Duodenal mucosa (tissue), 2 donors: ENCODE results near the gene LRP3.
"Not testable (repeated sequence)": the region's sequence is repeated elsewhere in the genome, so short reads cannot be mapped to it uniquely, and the experiment has no call there.

Source experiments
- H3K27ac ChIP-seq: one replicate; pipeline ENCODE4 v1.7.0; 2013; ENCODE audit warnings: low read depth, low read length
- H3K27me3 ChIP-seq, 2 donors: one replicate each; pipeline ENCODE4 v1.7.0; 2013; ENCODE audit warnings: low read length in 2 of 2, control low read depth in 1 of 2; ENCODE audit not compliant: insufficient read depth in 2 of 2, control insufficient read depth in 1 of 2
- H3K36me3 ChIP-seq, 2 donors: one replicate each; pipeline ENCODE4 v1.7.0; 2013; ENCODE audit warnings: low read length in 2 of 2, control low read depth in 1 of 2; ENCODE audit not compliant: insufficient read depth in 2 of 2, control insufficient read depth in 1 of 2
- H3K4me1 ChIP-seq, 2 donors: one replicate each; pipeline ENCODE4 v1.7.0; 2013; ENCODE audit warnings: low read length in 2 of 2, control low read depth in 1 of 2; ENCODE audit not compliant: insufficient read depth in 2 of 2, control insufficient read depth in 1 of 2
- H3K4me3 ChIP-seq, 2 donors: one replicate each; pipeline ENCODE4 v1.7.0; 2013; ENCODE audit warnings: low read length in 2 of 2, low read depth in 1 of 2
- H3K9ac ChIP-seq, 2 donors: one replicate each; pipeline ENCODE4 v1.7.0; 2013; ENCODE audit warnings: low read length in 2 of 2, low read depth in 1 of 2
- H3K9me3 ChIP-seq, 2 donors: one replicate each; pipeline ENCODE4 v1.7.0; 2013; ENCODE audit warnings: low read length in 2 of 2, control low read depth in 1 of 2; ENCODE audit not compliant: control insufficient read depth in 1 of 2

The LRP3 gene

GRCh38 chr19:33159149-33159548 is 35.0 kb upstream of the LRP3 start:
- H3K27ac ChIP-seq: no peak overlapping the region
- H3K27me3 ChIP-seq: no peaks in the 10 kb centered on the region
- no peaks in the 10 kb centered on the region for H3K9me3 ChIP-seq

DNA sequence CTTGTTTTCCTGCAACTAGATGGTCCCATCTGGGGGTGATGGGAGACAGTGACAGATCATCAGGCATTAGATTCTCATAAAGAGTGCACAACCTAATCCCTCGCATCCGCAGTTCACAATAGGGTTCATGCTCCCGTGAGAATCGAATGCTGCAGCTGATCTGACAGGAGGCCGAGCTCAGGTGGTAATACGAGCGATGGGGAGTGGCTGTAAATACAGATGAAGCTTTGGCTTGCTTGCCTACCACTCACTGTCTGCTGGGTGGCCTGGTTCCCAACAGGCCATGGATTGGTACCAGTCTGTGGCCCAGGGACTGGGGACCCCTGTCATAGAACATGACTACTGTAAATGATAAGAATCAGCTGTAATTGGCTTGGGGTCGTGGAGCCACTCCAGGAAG is 34.2 kb upstream of the LRP3 start:
- no peak overlapping the region for H3K4me3 ChIP-seq

More at GRCh38 chr19:33159149-33159548, 35.0 kb upstream of the LRP3 start:
- Histone ChIP-seq H3K4me3 (no peak overlapping the region), H3K4me1 (peaks cover 0 to 8% of the 10 kb centered on the region in 2 donors), H3K36me3 (no peaks in the 10 kb centered on the region), H3K9ac (no peak overlapping the region)

GRCh38 chr19:33161201-33161600 is 32.9 kb upstream of the LRP3 start:
- Histone ChIP-seq H3K4me1 (peaks cover 0 to 8% of the 10 kb centered on the region in 2 donors), H3K27me3 (no peaks in the 10 kb centered on the region), H3K9me3 (no peaks in the 10 kb centered on the region), H3K27ac (no peak overlapping the region), H3K36me3 (no peaks in the 10 kb centered on the region), H3K4me3 (no peak overlapping the region), H3K9ac (no peak overlapping the region)

More for the DNA sequence above, 34.2 kb upstream of the LRP3 start:
- Histone ChIP-seq H3K9ac (no peak overlapping the region), H3K36me3 (no peaks in the 10 kb centered on the region), H3K27ac (no peak overlapping the region), H3K27me3 (no peaks in the 10 kb centered on the region), H3K4me1 (peaks cover 0 to 8% of the 10 kb centered on the region in 2 donors), H3K9me3 (no peaks in the 10 kb centered on the region)

- Histone ChIP-seq H3K27me3 (no peaks in the 10 kb centered on the region), H3K36me3 (no peaks in the 10 kb centered on the region), H3K4me3 (no peak overlapping the region), H3K4me1 (peaks cover 0 to 8% of the 10 kb centered on the region in 2 donors), H3K27ac (no peak overlapping the region), H3K9me3 (no peaks in the 10 kb centered on the region), H3K9ac (no peak overlapping the region)
These were observed 30.6 kb upstream of the LRP3 start for GRCh38 chr19:33163481-33163880.

DNA sequence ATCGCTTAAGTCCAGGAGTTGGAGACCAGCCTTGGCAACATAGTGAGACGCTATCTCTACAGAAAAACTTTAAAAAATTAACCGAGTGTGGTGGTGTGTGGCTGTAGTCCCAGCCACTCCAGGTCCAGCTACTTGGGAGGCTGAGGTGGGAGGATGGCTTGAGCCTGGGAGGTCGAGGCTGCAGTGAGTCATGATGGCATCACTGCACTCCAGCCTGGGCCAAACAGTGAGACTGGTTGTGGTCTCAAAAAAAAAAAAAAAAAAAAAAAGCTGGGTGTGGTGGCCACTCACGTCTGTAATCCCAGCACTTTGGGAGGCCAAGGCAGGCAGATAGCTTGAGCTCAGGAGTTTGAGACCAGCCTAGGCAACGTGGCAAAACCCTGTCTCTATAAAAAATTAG is 28.1 kb upstream of the LRP3 start:
- H3K36me3 ChIP-seq, H3K27me3 ChIP-seq, H3K9me3 ChIP-seq, H3K4me1 ChIP-seq, H3K4me3 ChIP-seq, H3K9ac ChIP-seq, H3K27ac ChIP-seq: not testable (repeated sequence)

- Histone ChIP-seq H3K27ac (no peak overlapping the region), H3K4me3 (no peak overlapping the region), H3K27me3 (no peaks in the 10 kb centered on the region), H3K36me3 (no peaks in the 10 kb centered on the region), H3K9ac (no peak overlapping the region), H3K4me1 (peaks cover 0 to 9% of the 10 kb centered on the region in 2 donors), H3K9me3 (no peaks in the 10 kb centered on the region)
These were observed 26.7 kb upstream of the LRP3 start for GRCh38 chr19:33167438-33167837.

GRCh38 chr19:33168528-33168927 is 25.6 kb upstream of the LRP3 start:
- Histone ChIP-seq H3K27me3 (no peaks in the 10 kb centered on the region), H3K36me3 (no peaks in the 10 kb centered on the region), H3K9ac (no peak overlapping the region), H3K4me3 (no peak overlapping the region), H3K4me1 (peaks cover 5 to 9% of the 10 kb centered on the region in 2 donors), H3K27ac (no peak overlapping the region), H3K9me3 (no peaks in the 10 kb centered on the region)

GRCh38 chr19:33171222-33171795 is 22.8 kb upstream of the LRP3 start:
- Histone ChIP-seq H3K27me3 (no peaks in the 10 kb centered on the region), H3K9ac (no peak overlapping the region), H3K4me3 (no peak overlapping the region), H3K9me3 (no peaks in the 10 kb centered on the region), H3K4me1 (peaks cover 16 to 19% of the 10 kb centered on the region in 2 donors), H3K36me3 (no peaks in the 10 kb centered on the region), H3K27ac (no peak overlapping the region)

- peaks cover 16 to 19% of the 10 kb centered on the region in 2 donors for H3K4me1 ChIP-seq
- H3K36me3 ChIP-seq: no peaks in the 10 kb centered on the region
- H3K27ac ChIP-seq: no peak overlapping the region
- H3K9me3 ChIP-seq: no peaks in the 10 kb centered on the region
- H3K9ac ChIP-seq: no peak overlapping the region
- no peaks in the 10 kb centered on the region for H3K27me3 ChIP-seq
- no peak overlapping the region for H3K4me3 ChIP-seq
These were observed 22.2 kb upstream of the LRP3 start for GRCh38 chr19:33171916-33172359.

DNA sequence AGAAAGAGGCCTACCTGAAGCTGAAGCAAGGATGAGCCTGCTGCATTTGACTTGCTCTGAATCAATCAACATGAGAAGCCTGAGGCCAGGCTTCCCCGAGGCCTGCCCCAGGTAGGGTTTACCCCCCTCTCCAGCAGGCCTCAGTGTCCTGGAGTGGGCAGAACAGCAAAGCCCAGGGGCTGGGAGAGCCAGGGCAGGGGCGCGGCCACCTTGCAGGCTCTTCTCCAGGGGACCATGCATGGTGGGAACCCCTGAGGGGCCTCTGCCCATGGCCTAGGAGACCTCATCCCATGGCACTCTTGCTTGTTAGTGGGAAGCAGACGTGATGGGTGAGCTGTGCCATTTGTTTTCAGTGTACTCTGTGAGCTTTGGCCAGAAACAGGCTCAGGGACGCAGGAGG is 19.9 kb upstream of the LRP3 start:
- Histone ChIP-seq H3K9me3 (no peaks in the 10 kb centered on the region), H3K9ac (no peak overlapping the region), H3K27me3 (no peaks in the 10 kb centered on the region), H3K36me3 (no peaks in the 10 kb centered on the region), H3K4me3 (no peak overlapping the region), H3K4me1 (peaks cover 23 to 25% of the 10 kb centered on the region in 2 donors), H3K27ac (no peak overlapping the region)
